D721Med (cell line): ENCODE measurements around the gene IL17REL.

Source experiments
- DNase-seq: peaks from one replicate; pipeline ENCODE4 v3.0.0; 2011; ENCODE audit warnings: low spot score; ENCODE audit not compliant: insufficient read length
- FAIRE-seq: peaks from 2 replicates; lab custom pipeline; 2011; peaks lifted over from hg19 to GRCh38; lab: Jason Lieb, UNC
- CTCF ChIP-seq: IDR thresholded peaks from 2 replicates; pipeline ENCODE4 v1.5.1; 2012; ENCODE audit warnings: mild to moderate bottlenecking, control low read depth; ENCODE audit not compliant: insufficient read depth; ENCODE audit errors: missing control alignments

IL17REL gene

GRCh38 chr22:49976439-49977175, 36.0 kb downstream of the IL17REL start:
- TF ChIP-seq CTCF = no peak
- DNase-seq = no peak
- FAIRE-seq = no peak

GRCh38 chr22:49975543-49976389, 36.8 kb downstream of the IL17REL start:
- FAIRE-seq (no peak), DNase-seq (no peak)
- TF ChIP-seq CTCF = no peak

GRCh38 chr22:49973018-49973961, 39.3 kb downstream of the IL17REL start:
- DNase-seq (no peak), FAIRE-seq (no peak)
- no peak for TF ChIP-seq CTCF

- no peak for FAIRE-seq
- no peak for TF ChIP-seq CTCF
Measured at GRCh38 chr22:49972163-49973017, 40.2 kb downstream of the IL17REL start.

GRCh38 chr22:49971232-49972162, 41.1 kb downstream of the IL17REL start:
- TF ChIP-seq CTCF = no peak
- DNase-seq = no peak
- FAIRE-seq = no peak

More at GRCh38 chr22:49972163-49973017, 40.2 kb downstream of the IL17REL start:
- DNase-seq = no peak
